HG02840 (cell line): Measurements from ENCODE around the gene CYTH2.

Experiments used
- ATAC-seq: cut with Tn5 transposase; IDR thresholded peaks from one replicate; pipeline ENCODE4 v1.9.1; 2021; ENCODE audit warnings: mild to moderate bottlenecking, moderate library complexity, moderate number of reproducible peaks; ENCODE audit not compliant: unreplicated experiment, low FRiP score

Gene CYTH2, protein sequence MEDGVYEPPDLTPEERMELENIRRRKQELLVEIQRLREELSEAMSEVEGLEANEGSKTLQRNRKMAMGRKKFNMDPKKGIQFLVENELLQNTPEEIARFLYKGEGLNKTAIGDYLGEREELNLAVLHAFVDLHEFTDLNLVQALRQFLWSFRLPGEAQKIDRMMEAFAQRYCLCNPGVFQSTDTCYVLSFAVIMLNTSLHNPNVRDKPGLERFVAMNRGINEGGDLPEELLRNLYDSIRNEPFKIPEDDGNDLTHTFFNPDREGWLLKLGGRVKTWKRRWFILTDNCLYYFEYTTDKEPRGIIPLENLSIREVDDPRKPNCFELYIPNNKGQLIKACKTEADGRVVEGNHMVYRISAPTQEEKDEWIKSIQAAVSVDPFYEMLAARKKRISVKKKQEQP

DNA sequence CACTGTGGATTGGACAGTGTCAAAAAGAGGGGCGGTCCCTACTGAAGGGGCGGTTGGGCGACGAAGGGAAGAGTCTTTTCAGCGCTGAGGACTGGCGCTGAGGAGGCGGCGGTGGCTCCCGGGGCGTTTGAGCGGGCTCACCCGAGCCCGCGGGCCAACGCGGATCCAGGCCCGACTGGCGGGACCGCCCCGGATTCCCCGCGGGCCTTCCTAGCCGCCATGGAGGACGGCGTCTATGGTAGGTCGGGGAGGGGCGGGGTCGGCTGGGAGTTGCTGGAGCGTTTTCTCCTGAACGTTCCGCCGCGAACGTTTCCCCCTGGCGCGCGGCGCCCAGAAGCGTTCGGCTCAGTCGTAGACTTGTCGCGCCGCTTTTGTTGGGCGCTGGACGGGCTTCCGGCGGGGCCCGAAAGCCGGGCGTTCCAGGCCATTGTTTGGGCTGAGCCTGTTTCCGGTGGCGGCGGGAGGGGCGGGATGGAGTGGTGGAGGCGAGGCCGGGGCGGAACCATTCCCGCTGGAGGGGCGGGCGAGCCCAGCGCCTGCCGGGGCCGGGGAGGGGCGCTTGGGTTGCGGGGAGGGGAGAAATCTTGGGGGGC, at the start of gene CYTH2:
Gene CYTH2, plus strand, starts transcription at position 81 of the 593 bp plus-strand sequence. Its CDS starts 139 bp downstream, at position 220.
- ATAC-seq, result peak; percentile 11

DNA sequence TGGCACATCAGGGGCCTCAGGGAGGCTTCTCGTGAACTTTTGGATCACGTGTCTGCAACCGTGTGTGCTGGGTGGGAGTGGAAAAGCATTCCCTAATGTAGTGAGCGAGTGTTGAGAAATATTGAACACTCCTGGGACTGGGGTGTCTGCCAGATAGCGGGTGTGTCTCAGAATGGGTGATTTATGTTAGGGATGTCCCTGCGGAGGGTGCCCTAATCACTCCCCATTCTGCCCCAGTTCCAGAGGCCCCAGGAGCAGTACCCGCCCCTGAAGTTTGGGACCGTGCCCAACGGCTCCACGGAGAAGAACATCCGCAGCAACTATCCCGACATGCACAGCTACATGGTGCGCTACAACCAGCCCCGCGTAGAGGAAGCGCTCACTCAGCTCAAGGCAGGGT, 47.6 kb upstream of the CYTH2 start:
- ATAC-seq, result no peak

DNA sequence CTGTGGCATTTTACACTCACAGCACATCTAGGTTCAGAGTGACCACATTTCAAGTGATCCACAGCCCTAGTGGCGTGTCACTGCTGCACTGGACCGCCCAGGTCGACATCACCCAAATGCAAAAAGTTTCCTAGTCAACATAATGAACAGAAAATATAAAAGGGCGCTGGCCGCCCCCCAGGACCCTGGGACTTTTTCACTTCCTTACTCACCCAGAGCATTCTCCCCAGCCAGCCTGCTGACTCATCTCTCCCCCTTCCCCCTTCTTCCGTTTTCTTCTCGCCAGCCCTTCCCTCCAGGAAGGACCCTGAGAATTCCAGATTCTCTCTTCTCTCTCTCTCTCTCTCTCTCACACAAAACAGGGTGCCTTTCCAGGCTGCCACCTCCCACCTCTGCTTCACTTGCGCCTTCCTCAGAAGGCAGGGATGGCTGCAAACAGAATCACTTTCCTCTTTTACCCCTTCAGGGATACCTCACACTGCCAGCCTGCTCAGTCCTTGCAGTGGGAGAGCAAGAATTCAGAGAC, 44.4 kb upstream of the CYTH2 start:
- ATAC-seq, result no peak

DNA sequence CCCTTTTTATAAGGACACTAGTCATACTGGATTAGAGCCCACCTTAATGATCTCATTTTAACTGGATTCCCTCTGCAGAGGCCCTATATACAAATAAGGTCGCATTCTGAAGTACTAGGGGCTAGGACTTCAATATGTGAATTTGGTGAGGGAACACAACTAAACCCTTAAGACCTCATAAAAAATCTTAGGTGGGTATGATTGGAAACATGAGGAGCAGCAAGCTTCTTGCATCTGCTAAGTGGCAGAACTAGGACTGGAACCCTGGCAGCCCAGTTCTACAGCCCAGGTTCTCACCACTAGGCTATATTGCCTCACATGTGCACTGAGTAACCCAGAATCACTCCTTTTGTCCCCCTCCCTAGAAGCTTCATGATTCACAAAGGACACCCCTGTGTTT, 40.5 kb upstream of the CYTH2 start:
- no peak for ATAC-seq

DNA sequence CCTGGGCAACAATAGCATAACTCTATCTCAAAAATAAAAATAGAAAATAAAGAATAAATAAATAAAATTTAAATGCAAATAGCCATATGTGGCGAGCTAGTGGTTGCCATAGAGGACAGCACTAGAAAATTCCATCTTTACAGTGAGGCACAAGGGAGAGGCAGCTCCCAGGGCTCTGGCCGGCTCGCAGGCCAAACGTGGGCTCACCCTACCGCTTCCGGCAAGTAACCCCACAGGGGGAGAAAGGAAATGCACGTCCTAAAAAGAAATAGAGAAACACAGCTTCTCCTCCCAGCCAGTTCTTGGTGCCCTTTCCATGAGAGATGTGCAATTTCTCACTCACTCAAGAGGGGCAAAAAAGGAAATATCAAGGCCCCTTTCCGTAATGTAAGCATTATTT, 35.8 kb upstream of the CYTH2 start:
- ATAC-seq, result no peak

DNA sequence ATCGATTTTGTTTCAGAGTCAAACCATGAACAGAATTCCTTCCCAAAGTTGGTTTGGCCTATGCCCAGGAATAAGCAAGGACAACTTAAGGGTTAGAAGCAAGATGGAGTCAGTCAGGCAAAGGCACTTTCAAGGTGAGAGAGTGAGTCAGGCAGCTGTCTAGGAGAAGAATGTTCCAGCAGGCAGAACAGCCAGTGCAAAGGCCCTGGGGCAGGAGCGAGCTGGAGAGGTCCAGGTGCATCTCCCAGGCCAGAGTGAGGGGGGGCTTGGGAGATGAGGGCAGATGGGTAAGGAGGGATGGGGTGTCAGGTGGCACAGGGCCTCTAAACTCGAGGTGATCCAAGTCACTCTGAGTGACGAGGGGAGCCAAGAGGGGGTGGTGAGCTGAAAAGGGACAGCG, 32.6 kb upstream of the CYTH2 start:
- ATAC-seq, result no peak

DNA sequence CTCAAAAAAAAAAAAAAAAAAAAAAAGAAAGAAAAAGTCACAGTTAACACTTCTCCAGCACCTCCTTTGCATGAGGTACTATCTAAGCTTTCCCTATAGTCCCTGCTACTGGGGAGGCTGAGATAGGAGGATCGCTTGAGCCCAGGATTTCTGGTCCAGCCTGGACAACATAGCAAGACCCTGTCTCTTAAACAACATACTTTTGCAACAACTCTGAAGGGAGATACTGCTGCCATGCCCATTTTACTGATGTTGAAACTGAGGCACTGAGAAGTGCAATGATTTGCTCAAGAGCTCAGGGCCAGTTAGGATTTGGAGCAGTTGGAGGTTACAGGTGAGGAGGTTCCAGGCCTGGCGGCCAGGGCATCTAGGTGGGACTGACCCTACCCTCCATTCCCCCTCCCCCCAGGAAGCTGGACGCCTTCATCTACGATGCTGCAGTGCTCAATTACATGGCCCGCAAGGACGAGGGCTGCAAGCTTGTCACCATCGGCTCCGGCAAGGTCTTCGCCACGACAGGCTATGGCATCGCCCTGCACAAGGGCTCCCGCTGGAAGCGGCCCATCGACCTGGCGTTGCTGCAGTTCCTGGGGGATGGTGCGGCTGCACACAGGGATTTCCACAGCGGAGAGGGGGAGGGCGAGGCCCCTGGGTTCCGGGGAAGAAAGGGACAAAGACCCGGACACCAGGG, 27.7 kb upstream of the CYTH2 start:
- ATAC-seq, result no peak

DNA sequence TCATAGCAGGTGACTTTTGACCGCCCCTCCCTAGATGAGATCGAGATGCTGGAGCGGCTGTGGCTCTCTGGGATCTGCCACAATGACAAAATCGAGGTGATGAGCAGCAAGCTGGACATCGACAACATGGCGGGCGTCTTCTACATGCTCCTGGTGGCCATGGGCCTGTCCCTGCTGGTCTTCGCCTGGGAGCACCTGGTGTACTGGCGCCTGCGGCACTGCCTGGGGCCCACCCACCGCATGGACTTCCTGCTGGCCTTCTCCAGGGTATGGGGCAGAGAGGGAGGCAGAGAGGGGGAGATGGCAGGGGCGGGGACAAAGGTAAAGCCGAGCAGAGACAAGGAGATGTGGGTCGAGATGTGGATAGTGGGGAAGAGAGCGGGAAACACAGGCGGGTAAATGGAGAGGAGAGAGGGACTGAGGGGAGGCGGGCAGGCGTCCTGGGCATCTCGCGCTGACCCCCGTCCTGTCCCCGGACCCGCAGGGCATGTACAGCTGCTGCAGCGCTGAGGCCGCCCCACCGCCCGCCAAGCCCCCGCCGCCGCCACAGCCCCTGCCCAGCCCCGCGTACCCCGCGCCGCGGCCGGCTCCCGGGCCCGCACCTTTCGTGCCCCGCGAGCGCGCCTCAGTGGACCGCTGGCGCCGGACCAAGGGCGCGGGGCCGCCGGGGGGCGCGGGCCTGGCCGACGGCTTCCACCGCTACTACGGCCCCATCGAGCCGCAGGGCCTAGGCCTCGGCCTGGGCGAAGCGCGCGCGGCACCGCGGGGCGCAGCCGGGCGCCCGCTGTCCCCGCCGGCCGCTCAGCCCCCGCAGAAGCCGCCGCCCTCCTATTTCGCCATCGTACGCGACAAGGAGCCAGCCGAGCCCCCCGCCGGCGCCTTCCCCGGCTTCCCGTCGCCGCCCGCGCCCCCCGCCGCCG, 26.8 kb upstream of the CYTH2 start:
- no peak for ATAC-seq

DNA sequence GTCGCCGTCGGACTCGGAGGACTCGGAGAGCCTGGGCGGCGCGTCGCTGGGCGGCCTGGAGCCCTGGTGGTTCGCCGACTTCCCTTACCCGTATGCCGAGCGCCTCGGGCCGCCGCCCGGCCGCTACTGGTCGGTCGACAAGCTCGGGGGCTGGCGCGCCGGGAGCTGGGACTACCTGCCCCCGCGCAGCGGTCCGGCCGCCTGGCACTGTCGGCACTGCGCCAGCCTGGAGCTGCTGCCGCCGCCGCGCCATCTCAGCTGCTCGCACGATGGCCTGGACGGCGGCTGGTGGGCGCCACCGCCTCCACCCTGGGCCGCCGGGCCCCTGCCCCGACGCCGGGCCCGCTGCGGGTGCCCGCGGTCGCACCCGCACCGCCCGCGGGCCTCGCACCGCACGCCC, 25.9 kb upstream of the CYTH2 start:
- no peak for ATAC-seq

DNA sequence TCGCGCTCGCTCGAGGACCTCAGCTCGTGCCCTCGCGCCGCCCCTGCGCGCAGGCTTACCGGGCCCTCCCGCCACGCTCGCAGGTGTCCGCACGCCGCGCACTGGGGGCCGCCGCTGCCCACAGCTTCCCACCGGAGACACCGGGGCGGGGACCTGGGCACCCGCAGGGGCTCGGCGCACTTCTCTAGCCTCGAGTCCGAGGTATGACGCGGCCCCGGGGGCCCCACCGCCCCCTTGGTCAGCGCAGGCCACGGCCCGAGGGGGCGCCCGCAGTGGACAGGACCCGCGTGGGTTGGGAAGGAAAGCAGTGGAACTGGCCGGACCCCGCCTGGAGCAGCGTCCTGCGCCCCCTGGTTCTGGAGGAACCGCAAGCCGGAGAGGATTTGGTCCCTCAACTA, 25.4 kb upstream of the CYTH2 start:
- no peak for ATAC-seq

DNA sequence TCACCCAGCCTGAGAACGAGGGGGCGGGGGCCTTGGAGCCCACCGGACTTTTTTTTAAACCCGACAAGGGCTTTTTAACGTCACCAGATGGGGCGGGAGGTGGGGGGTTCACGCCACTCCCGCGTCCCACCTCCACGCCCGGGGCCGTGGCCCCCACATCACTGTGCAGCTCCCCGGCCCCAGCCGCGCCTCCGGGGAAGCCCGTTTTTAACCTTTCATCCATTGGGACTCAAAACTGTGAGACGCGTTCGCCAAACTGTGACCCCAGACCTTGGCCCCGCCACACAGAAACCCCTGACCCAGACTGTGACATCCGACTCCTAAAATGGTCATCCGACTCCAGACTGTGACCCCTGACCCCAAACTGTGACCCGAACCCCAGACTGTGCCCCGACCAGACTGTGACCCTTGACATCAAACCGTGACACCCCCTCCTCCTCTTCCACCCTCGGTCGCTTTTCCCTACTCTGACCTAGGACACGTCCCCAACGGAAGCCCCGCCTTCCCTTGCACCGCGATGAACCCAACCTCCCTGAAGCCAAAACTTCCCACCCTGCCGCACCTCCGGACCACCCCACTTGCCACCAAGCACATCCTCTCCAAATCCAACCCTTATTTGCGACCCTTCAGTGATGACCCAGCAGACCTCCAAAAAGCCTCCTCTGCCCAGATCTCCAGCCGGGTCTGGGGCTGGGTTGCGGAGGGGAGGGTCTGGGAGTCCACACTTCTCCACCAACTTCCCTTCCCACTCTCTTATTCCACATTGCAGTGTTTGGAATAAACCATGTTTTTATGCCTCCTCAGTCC, 24.8 kb upstream of the CYTH2 start:
- ATAC-seq, result no peak

DNA sequence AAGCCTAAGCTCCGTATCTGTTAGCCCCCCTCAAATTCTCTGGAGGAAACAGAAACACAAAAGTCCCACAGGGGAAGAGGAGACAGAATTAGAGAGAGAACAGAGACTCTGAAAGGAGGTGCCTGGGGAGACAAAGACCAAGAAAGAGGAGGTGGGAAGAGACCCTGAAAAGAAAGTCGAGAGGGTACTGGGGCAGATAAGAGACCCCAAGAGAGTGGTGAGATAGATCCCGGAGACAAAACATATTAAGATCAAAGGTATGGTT, 24.3 kb upstream of the CYTH2 start:
- ATAC-seq, result no peak

DNA sequence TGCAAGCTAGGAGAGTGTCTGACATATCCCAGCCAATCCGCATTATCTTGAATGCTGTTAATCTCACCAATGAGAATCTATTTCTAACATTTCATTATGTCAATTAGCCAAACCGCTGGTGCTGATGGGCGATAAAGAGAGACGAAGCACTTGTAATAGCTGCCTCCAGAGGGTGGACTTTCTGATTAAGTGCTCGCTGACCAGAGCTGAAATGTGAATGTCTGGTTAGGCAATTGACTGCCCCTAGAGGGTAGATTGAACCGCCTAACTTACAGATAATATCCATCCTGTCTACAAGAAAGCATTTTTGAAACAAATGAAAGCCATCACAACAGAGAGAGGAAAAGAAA, 23.9 kb upstream of the CYTH2 start:
- ATAC-seq, result no peak

DNA sequence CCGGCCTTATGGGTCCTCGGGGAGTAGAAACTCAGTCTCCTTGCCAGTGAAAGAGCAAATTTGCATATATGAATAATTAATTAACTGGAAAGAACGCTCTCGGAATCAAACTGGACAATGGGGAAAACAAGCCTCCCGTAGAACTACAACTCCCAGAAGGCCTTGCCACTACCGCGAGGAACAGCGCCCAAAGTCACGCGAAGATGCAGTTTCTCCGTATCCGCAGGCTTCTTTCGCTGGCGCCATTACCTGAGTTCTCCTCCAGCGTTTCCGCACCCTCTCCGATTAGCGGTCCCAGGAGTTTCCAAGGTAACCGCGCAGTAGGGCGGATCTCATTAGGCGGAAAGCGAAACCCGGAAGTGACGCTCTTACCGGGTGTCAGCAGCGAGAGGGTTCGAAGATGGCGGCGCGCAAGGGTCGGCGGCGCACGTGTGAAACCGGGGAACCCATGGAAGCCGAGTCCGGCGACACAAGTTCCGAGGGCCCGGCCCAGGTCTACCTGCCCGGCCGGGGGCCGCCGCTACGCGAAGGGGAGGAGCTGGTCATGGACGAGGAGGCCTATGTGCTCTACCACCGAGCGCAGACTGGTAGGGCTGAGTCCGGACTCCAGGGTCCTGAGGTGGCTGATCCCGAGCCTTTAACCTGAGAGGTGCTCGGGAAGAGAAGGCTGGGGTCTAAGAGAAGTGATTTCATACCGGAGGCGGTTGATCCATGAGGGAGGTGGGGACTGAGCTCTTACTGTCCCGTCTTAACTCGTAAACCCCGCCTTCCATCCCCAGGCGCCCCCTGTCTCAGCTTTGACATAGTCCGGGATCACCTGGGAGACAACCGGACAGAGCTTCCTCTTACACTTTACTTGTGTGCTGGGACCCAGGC, 23.3 kb upstream of the CYTH2 start, which contains the start of gene GRWD1:
Gene GRWD1, plus strand, starts transcription at position 378 of the 876 bp plus-strand sequence. Its CDS starts 23 bp downstream, at position 401.
- peak; percentile 88 for ATAC-seq

DNA sequence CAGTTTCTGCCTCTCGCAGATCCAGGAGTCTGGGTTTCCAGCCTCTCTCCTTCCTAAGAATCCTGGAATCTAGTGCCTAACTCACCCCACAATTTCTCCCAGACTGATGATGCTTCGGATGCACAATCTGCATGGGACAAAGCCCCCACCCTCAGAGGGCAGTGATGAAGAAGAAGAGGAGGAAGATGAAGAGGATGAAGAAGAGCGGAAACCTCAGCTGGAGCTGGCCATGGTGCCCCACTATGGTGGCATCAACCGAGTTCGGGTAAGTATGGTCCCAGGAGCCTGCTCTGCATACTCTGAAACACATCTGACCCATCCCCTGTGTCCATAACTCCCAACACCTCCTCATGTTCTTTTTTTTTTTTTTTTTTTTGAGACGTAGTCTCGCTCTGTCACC, 22.6 kb upstream of the CYTH2 start:
- ATAC-seq, result no peak

DNA sequence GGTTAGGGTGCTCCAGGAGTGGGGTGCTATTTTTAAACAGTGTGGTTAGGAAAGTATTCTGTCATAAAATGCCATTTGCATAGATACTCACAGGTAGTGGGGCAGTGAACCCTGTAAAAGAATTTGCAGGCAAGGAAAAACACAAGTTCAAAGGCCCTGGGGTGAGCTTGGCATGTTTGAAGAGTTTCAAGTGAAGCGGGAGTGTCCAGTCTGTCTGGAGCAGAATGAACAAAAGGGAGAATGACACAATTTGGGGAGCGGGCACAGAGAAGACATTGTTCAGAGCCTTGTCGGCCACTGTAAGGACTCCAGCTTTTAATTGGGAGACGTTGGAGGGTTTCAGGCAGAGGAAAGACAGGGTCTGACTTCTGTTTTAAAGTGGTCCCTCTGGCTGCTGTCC, 20.6 kb upstream of the CYTH2 start:
- ATAC-seq, result no peak

DNA sequence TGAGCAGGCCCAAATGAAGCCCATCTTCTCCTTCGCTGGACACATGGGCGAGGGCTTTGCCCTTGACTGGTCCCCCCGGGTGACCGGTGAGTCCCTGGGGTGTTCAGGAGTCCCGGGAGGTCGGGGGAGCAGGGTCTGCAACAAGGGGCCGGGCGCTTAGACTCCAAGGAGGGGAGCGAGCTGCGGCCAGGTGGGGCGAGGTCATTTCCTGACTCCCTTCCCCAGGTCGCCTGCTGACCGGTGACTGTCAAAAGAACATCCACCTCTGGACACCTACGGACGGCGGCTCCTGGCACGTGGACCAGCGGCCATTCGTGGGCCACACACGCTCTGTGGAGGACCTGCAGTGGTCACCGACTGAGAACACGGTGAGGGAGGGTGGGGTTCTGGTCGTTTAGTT, 18.7 kb upstream of the CYTH2 start:
- no peak for ATAC-seq

DNA sequence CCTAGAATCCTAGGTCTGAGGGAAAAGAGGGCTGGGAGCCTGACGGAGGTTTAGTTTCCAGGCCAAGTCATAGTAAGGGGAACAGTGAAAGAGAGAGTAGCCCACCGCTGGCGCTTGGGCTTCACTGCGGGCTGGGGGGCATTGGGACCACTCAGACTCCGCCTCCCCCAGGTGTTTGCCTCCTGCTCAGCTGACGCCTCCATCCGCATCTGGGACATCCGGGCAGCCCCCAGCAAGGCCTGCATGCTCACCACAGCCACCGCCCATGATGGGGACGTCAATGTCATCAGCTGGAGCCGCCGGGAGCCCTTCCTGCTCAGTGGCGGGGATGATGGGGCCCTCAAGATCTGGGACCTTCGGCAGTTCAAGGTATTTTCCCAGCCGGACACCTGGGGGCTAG, 18.3 kb upstream of the CYTH2 start:
- no peak for ATAC-seq

DNA sequence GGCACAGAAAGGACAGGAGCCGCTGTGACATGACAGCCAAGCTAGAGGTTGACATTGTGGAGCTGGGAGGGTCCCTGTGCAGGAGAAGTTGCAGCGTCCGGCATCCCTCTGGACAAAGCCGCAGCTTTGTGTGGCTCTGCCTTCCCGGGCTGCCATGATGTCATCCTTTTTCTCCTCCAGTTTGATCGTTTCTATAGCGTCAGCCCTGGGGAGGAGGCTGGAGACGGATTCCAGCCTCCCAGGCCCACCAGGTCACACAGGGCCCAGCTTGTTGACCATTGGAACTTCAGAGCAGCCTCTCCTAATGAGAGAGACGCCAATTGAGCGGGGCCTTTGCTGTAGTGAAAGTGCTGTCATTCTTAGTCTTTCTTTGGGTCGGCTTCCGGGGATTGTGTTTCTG, 17.5 kb upstream of the CYTH2 start:
- no peak for ATAC-seq
